ENCODE measurements around the gene COL5A1.
"Not testable (repeated sequence)": the region's sequence is repeated elsewhere in the genome, so short reads cannot be mapped to it uniquely, and the experiment has no call there.

The COL5A1 gene

DNA sequence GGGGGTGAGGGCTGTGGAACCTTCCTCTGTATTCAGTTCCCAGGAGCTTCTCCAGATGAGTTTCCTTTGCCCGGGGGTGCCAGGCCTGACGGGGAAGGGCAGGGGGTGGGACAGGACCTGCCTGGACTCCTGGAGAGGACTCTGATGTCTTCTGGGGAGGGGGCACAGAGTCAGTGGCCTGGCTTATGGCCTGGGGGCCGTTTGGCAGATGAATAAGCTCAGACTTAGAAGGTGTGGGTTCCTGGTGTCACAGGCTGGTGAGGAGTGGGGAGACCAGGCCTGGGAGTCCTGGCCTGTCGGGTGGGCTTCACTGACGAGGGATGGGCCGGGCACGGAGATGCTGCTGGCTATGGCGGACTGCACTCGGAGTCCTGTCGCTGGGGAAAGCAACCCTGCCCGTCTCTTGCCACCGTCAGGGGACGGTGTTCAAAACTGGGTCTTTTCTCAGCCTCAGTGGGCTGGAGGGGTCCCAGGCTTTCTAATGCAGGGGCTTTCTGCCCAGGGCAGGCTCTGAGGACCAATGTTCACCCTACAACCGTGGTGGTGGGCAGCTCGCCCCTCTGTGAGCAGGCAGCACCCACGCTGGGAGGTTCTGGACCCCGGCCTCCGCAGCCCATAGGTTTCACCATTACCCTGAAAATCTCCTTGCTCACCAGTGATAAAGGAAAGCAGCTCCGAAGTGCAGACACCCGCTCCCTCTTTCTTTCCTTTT, 16.2 kb downstream of the COL5A1 start:
- DNase-seq (ENCODE audit: low read depth), result no peak

DNA sequence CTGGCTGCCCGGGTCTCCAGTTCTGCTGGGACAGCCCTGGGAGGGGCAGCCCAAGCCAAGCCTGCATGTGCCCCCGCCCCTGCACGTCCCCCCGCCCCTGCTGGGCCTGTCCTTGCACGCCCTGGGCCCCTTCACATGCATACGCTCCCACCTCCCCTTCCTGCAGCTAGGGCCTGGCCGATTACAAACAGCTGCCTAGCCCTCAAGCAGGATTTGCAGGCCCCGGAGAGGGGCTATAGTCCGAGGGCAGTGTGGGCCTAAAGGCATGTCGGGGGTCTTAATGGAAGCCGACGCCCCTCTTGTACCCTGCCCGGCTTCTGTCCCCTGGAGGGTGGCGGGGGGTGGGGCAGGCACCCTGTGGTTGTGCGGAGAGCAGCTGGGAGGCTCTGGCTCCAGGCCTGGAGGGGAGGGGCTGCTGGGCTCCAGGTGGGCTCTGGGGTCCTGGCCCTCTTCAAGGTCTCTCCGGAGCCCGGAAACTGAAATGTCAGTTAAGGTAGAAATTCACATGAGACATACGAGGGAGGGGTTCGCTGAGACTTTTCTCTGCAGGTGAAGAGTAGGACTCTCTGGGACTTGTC, 16.9 kb downstream of the COL5A1 start:
- DNase-seq (ENCODE audit: low read depth), result no peak

DNA sequence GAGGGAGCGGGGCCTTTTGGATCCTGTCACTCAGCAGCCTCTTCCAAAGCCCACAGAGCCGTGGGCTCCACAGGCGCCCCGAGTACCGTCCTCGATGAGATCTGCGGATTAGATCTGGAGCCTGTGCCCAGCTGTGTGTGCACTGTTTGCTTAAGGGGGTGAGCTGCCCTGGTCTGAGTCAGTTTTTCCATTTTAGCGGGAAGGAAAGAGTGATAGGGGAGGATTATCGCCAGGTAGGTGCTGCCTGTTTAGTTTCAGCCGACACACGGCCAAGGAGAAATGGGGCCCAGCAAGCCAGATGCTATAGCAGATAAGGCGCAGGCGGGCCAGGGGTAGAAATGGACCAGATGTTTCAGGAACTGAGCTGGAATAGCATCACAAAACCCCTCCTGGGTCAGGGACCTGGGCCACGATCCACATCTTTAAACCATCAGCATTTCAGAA, 18.1 kb downstream of the COL5A1 start:
- DNase-seq (ENCODE audit: low read depth), result no peak

DNA sequence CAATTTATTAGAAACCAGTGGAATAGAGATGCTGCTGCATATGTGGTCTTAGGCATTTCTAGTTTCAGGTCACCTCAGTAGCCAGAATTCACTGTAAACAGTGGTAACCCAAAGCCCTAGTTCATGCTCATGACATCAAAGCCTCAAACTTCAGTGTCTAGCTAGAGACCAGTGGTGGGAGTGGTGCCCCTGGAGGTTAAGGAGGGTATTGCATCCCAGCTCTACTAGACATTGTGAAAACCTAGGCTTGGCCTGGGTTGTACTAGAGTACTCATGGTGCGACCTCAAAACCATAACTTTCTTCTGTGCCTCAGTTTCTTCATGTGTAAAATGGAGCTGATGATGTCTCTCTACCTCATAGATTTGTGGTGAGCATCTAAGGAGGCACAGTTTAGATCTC, 18.8 kb downstream of the COL5A1 start:
- no peak for DNase-seq (ENCODE audit: low read depth)

DNA sequence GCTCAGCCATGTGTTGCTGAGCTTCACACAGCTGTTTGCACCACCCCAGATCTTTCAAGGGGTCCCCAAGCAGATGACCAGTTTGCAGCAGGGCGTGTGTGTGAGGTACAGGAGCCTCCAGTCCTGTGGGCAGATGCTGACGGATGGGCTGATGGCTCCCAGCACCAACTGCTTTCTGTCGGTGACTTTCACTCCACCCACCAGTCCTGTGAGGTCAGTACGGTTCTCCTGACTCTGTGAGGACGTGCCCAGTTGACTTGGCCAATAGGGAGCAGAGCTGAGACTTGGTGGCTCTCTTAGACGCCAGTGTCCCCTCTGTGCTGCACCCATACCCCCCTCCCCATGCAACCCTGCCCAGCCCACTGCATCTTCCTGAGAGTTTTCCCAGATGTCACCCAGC, 19.7 kb downstream of the COL5A1 start:
- DNase-seq (ENCODE audit: low read depth), result no peak

DNA sequence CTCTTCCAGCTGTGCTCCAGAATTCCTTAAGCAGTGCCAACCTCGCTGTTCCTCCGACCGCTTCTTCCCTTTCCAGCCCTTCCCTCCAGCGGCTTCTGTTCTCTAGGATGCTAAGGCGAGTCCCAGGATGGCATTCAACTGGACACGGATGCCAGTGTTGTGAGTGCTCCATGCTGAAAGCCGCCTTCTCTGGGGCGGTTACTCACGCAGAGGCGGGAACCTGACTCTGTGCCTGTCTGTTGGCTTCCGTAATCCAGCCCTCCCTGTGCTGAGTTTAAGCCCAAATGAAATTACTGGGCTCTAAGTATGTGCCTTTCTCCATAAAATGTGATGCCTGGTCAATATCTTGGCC, 20.2 kb downstream of the COL5A1 start:
- no peak for DNase-seq (ENCODE audit: low read depth)

DNA sequence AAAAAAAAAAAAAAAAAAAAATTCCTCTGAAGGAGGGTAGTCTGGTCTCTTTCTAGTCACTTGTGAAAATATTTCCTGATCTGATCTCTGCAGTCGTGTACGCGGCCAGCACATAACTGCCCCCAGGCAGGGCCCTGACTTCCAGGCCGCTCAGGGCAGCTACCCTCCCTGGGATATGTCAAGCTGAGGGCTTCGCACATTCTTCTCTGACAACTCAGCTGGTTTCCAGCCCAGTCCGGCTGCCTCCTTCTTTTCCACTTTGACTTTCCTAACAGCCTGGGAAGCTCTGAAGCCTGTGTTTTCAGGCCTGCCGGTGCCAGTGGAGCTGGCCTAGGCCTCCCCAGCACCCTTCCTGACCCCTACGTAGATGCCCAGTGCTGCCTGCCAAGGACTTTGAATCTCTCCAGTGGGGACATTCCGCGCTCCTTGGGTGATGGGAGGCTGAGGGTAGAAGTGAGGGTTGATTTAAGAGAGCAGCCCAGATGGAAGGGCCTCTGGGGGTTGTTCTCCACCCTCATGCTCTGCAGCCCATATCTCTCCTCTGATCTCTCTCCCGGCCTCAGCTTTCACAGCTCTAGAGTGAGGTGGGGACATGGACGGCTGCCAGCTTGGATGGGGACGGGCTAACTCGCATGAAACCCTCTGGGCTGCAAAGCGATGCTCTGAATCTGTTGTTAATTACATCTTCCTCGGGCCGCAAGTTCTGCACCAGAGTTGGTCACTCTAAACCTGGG, 20.7 kb downstream of the COL5A1 start:
- no peak for DNase-seq (ENCODE audit: low read depth)

DNA sequence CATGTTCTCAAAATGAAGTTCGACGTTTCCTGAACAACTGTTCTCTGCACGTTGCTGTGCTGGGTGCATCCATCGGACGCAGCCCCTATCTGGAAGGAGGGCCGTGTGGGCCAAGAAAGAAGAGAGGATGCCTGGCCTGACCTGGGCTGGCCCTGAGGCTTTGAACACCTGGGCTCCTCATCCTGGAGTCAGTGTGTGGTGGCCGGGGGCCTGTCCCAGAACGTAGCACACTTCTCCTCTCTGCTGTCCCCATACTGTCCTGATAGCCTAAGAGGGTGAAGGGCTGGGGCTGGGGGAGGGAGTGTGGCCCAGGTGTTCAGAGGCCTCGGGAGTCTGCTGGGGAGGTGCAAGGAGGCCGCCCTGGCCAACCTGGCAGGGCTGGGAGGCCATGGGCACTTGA, 21.5 kb downstream of the COL5A1 start:
- no peak for DNase-seq (ENCODE audit: low read depth)

DNA sequence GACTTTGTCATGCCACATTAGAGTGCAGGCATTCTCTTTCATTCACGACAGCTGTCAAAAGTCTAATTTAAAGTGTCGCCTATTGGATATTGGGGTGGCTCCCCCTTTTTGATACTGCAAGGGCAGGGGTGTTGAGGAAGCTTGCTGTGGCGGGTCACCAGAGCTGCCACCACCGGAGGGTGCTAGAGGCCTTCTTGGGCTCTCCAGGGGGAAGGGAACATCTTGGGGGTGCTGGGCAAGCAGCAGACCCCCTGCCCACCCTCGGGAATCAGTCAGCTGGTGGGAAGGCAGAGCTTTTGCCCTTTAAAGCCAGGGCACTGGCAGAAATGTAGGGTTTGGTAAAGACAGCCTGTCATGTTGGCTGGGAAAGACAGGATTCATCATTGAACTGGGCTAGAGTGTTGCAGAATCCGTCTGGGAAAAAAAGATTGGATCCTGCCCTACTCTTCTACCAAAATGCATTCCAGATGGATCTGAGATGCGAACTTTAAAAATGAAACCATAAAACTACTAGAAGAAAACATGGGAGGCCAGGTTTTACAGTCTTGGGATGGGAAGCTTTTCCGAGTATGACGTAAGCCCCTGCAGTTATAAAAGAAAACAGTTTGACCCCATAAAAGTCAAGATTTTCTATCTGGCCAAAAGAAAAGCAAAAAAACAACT, 22.3 kb downstream of the COL5A1 start:
- no peak for DNase-seq (ENCODE audit: low read depth)

DNA sequence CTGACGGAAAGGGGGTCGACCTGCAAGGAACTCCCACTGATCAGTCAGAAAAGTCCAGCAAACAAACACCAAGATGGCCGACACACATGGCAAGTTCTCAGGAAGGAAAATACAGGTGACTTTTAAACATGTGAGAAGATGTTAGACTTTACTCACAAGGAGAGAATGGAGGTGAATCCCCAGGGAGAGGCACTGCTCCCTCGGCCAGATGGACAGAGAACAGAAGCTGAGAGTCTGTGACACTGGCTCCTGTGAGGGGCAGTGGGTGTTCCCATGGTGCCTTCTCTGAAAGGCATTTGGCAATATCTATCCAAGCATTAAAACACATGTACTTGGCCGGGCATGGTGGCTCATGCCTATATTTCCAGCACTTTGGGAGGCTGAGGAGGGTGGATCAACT, 22.8 kb downstream of the COL5A1 start:
- DNase-seq (ENCODE audit: low read depth), result no peak

DNA sequence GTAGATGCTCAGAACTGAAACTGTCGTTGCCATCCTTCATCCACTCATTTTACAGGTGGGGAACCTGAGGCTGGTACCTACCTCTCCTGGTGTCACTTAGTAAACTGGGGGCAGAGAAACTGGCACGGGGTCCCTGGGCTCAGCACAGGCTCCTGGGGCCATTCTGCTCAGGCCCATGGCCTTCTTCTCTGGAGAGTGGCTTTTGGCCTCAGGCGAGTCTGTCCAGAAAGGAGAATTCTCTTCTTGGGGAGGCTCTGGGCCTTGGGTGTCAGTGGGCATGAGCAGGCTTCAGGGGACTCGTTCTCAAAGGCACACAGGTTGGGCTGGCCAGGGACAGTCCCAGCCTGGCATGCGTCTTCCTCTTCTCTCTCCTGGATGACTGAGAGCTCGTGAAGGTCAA, 24.6 kb downstream of the COL5A1 start:
- no peak for DNase-seq (ENCODE audit: low read depth)

DNA sequence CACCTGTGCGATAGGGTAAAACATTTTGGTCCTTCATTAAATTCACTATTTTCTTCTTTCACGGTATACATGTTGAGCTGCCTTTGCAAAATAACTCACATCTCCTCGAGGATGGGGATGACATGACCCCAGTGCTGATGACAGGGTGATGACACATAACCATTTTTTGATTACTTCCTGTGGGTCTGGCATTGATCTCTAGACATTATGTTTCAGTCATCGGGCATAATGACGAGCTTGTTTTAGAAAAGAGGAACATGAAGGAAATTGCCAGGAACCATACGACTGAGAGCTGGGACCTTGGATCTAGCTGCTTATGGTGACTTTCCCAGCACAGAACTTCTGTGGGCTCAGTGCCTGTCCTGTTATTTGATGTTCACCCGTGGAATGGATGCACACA, 25.2 kb downstream of the COL5A1 start:
- DNase-seq (ENCODE audit: low read depth), result no peak

DNA sequence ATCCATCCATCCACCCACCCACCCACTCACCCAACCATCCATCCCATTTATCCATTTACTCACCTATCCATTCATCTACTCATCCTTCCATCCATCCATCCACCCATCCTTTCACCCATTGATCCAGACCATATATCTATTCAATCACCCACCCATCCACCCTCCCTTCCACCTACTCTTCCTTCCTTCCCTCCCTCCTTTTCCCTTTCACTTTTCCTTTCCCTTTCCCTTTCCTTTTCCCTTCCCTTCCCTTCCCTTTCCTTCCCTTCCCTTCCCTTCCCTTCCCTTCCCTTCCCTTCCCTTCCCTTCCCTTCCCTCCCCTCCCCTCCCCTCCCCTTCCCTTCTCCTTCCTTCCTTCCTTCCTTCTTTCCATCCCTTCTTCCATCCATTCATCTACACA, 27.4 kb downstream of the COL5A1 start:
- not testable (repeated sequence) for DNase-seq (ENCODE audit: low read depth)

DNA sequence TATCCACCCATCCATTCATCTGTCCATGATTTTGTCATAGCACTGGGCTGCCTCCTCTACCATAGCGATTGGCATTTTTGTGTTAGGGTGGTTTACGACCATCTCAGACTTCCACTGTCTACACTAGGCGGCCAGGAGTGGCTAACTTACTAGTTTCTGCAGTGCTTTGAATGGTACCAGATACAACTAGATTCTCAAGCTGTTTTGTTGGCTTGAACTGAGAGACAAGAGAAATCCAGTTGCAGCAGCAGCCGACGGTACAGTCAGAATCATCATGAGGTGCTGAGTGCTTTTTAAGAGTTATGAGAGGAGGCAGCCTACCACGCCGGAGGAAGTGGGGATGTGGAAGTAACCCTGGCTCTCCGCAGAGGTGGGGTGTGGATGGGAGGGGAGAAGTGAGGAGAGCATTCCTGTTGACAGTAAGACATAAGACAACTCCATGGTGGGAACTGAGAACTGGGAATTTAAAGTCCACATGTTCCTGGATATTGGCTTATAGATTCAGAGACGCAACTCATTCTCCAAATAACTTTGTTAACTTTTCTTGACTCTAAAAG, 27.9 kb downstream of the COL5A1 start:
- no peak for DNase-seq (ENCODE audit: low read depth)

DNA sequence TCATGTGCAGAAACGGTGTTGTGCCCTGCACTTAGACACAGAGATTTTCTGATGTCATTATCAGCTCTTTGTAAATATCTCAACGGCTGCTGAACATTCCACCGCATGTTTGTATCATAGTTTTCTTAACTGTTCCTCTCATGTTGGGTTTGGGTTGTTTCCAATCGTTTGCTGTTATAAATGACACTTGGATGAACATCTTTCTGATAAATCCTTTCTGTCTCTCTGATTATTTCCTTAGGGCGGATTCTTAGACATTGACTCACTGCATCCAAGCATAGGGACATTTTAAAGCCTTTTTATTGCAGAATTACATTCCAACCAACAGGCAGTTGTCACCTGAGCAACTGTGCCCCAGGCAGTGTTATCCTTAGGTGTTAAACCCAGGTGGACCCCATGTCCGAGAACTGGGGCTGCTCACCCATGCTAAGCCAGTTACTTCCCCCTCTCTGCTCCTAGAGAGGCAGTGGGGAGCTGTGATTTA, 28.5 kb downstream of the COL5A1 start:
- peak; percentile 27 for DNase-seq (ENCODE audit: low read depth)

DNA sequence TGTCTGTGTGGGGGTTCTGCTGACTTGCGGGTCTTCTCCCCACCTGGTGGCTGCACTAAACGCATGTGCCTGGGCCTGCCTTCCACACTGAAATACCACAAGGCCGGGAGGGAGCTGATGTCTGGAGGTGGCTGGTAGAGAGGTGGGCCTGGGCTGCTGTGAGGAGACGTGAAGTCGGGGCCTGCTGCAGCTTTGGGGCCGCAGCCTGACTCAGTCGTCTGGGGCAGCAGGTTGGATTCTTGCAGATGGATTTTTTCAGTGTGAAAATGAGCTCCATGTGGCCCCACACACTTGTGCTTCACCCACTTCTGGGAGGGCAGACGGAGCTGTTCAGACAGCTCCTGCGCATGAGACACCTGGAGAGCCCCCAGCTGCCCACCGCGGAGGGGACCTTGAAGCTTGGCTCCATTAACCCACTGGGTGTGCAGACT, 29.3 kb downstream of the COL5A1 start:
- no peak for DNase-seq (ENCODE audit: low read depth)

DNA sequence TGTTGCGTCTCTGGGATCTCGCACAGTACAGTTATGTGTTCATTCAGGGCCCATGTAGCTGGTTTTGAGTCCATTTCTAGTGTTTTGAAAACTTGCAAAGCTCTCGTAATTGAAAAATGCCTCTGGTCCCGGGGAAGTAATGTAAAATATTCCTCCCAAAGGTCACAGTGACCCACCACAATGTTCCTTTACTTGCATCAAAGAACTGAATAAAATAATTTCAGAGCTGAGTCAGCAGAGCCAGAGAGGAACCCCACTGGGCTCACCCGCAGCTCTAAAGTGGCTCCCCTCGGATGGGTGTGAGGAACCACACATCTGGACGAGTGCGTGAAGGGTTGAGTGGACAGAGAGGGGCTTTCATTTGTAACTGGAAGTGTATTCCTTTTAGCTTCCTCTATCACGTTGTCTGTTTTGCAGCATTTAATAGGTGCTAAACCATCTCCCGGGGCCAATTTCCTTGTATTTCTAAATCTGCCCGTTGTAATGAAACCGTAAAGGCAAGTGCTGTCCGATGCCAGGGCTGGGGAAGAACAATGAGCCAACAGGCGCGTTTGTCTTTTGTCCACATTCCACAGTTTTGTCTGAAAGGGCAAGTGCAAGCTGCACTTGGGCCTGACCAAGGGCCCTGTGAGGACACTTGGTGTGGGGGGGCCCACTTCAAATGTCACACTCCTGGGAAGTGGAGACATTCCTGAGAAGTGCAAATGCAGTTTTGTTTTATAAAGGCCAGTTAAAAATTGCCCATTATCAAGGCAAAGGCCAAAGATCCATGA, 29.9 kb downstream of the COL5A1 start:
- no peak for DNase-seq (ENCODE audit: low read depth)

DNA sequence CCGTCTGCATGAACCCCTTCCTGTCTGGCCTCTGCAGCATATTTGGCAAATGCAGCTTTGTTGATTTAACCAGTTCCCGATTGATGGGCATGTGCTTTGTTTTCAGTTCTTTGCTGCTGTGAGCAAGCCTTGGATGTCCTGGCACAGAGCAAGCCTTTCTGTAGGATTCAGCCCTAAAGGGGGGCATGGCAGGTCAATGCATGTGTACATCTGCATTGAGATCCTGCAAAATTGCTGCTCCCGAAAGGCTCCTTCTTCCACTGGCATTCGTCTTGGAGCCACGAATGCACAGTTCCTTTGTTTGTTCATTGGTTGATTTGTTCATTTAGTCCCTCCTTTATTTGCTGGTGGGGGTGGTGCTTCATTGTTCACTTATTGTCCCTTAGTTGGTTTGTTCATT, 34.8 kb downstream of the COL5A1 start:
- no peak for DNase-seq (ENCODE audit: low read depth)

DNA sequence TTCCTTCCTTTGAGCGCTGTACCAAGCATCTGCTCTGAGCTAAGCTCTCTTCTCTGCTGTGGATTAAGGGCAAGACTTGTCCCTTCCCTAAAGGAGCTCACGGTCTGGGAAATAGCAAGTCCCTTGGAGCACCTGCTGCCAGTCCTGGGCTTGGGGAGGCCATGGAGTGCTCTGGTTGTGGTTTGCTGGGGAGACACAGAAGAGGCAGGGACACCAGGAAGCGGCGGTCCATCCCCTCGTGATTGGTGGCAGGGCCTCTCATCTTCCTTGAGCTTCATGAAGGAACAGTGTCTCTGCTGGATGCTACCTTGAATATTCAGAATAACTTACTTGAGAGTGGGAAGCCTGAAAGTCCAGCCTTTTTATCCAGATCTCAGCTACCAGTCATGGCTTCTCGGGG, 35.3 kb downstream of the COL5A1 start:
- no peak for DNase-seq (ENCODE audit: low read depth)

DNA sequence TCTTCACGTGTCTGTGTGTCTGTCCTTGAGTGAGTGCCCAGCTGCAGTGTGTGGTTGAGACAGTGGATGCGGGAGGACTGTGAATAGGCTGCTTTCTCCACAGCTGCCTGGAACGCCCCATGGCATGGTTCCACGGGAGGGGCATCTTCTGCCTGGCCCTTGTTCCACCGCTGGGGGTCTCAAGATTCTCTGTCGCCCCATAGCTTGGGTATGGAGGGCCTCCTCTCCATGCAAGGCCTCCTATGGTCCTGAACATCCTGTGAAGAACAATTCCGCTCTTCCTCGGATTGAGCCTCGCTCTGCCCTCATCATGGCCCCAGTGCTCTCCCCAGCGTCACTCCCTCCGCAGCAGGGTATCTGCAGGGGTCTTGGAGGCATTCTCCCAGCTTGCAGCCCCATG, 36.1 kb downstream of the COL5A1 start:
- DNase-seq (ENCODE audit: low read depth), result no peak

DNA sequence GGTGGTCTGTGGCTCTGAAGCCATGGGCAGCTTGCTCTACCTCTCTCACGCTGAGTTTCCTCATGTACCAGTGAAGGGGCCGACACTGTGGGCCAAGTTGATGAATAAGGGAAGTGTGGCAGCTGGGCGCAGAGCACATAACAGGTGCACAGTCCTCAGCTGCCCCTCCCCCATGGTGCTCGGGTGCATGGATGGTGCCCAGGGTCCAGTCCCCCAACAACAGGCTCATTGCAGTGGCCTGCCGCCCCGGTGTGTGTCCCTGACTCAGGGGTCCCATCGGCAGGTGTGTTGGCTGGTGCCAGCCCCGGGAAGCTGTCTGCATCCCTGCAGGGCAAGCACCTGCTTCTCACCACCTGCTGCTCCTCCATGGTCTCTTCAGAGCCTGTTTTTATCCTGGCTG, 36.6 kb downstream of the COL5A1 start:
- DNase-seq (ENCODE audit: low read depth), result no peak
